Endometrium (tissue), 2 donors: ENCODE measurements around the gene C1orf198.

Experiments
- FAIRE-seq: peaks from 2 replicates; lab custom pipeline; 2012; peaks lifted over from hg19 to GRCh38; lab: Jason Lieb, UNC
- donor health status: control.
- donor health status: control.

C1orf198 gene

DNA sequence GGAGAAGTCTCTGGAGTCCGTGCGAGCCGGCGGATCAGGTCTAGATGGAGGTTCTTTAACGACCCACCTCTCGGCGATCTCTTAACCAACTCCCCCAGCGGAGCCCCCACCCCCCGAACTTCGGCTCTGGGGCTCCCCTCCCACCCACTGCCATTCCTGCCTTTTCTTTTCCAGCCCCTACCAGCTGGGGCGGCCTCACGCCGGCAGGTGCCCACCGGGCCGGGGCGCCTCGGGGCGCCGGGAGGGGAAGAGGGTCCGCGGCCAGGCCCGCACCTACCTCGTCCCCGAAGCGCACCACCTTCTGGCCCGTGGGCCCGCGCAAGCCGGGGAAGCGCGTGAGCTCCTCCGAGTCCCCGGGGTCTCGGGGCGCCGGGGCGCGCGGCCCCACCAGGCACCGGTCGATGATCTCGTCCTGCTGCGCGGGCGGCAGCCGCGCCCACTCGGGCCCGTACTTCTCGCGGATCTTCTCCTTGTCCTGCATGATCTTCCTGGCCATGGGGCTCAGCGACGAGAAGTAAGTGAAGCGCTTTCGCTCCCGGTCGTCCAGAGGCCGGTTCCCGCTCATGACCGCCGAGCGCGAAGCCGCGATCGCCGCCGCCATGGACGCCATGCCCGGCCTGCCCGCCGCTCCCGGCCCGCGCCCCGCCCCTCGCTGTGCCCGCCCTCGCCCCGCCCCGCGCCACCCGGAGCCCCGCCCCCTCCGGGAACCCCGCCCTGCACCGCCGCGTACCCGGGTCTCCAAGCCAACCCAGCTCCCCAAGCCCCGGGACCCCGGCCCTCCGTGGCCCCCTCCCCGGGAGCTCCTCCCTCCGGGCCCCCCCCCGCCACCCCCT lies at the start of gene C1orf198:
Gene C1orf198 (minus strand): TSS at position 619 of the 833 bp plus-strand sequence. CDS start 9 bp downstream, at position 610.
- FAIRE-seq, result no peak

- no peak for FAIRE-seq
These were observed 49.2 kb upstream of the C1orf198 start for GRCh38 chr1:230917284-230918135.

DNA sequence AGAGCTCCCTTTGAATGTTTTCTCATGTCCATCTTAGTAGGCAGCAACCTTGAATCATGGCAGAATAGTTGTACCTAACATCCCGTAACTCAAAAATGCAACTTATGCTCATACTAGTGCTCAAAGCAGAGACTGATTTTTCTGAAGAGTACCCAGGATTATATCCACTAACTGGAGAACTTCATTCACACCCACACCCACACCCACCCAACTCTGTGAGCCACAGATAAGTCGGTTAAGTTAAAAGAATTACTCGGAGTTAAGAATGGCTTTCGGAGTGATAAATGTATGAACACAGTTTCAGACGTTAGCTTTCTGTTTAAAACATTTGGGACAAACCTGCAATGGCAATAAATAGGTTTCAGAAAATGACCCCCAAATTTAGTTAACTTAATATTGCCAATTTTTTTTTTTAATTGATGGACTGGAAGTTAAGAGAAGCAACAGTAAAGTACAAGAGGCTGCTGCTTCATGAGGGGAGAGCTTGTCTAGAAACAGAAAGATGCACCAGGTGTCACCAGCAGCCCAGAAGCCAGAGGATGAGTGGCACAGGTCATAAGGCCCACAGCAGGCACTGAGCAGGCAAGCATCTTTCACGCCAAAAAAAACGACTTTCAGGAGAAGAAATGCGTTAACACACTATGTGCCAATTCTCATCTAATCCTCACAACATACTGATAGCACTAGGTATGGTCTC lies 48.4 kb upstream of the C1orf198 start:
- FAIRE-seq, result no peak

DNA sequence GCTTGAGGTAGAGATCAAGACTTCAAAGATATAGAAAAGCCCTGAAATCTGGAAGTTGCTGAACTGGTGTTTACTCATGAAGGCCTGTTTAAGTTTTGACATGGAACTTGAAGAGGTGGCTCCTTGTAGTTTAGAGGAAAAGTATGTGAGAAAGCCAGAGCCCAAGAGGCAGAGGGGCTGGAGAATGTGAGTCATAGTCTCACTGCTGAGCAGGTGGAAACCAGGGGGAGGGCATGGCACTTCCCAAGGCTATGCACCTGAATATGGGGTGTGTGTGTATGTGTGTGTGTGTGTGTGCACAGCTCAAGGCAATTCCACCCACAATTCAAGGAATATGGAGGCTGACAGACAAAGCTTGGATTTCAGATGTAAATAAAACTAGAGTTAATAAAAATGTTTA lies 46.8 kb upstream of the C1orf198 start:
- FAIRE-seq, result no peak

DNA sequence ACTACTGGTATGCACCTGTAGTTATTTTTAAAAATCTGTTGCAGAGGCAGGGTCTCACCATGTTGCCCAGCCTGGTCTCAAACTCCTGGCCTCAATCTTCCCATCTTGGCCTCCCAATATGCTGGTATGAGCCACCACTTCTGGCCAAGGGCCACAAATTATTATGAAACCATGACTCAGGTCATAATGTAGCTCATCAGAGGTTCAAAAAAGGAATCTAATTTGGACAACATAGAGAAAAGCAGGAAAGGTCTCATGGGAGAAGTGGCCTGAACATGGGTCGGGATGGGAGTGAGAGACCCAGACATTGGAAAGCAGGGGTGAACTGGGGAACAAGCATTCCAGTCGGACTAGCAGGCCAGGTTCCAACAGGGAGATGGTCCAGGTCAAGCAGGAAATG lies 45.2 kb upstream of the C1orf198 start:
- no peak for FAIRE-seq

DNA sequence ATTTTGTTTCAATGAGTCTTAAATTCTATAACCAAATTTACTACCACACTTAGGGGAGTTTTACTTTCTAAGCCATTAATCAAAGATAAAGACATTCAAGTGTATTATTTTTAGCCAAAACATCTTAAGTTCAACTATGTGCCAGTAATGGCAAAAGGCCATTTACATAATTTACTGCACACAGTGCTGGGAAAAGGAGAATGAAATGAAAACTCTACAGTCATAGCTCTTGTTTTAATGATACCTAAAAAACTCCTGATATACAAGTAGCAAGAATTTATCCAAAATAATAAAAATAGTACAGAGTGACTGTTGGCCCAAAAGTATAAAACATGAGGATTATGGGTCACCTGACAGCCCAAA lies 42.4 kb upstream of the C1orf198 start:
- no peak for FAIRE-seq

- FAIRE-seq, result no peak
These were observed 41.8 kb upstream of the C1orf198 start for GRCh38 chr1:230909974-230910754.

GRCh38 chr1:230907472-230908205 lies 39.3 kb upstream of the C1orf198 start:
- FAIRE-seq, result no peak

GRCh38 chr1:230906226-230906625 lies 37.9 kb upstream of the C1orf198 start:
- no peak for FAIRE-seq

DNA sequence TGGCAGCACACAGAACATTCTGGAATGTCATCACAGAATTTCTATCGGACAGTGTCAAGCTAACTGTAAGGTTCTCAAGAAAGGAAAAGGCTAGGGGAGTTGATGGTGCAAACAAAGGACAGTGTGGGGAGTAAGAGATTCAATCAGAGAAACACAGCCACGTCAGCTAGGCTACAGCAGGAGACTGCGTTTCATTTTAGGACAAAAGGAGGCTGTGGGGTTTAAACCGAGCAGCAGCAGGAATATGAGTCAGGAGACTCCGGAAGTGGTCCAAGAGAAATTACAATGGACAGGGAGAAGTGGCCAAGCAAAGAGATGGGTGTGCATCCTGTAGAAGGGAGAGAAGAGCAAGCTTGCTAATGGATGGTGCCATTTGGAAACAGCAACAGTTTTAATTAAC lies 37.4 kb upstream of the C1orf198 start:
- FAIRE-seq, result no peak

GRCh38 chr1:230902349-230902923 lies 34.1 kb upstream of the C1orf198 start:
- FAIRE-seq, result no peak

GRCh38 chr1:230901671-230902070 lies 33.4 kb upstream of the C1orf198 start:
- FAIRE-seq, result no peak

GRCh38 chr1:230900984-230901383 lies 32.7 kb upstream of the C1orf198 start:
- no peak for FAIRE-seq

DNA sequence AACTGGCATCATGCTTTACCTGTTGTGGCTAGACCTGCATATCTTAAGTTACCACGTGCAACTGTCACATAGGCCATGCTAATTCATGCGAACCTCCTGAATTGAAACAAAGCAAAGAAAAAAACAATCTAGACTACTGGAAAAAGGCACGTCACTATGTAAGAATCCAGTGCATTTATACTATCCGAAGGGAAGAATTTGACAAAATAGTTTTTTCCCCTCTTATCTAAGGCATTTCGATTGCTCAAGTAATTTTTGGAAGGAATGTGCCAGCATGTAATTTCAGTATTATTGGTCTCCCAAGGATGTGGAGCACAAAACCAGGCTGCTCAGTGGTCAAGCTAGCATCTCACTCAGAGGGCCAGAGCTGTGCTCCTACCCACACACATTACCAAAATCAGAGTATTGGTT lies 31.5 kb upstream of the C1orf198 start:
- FAIRE-seq, result no peak

DNA sequence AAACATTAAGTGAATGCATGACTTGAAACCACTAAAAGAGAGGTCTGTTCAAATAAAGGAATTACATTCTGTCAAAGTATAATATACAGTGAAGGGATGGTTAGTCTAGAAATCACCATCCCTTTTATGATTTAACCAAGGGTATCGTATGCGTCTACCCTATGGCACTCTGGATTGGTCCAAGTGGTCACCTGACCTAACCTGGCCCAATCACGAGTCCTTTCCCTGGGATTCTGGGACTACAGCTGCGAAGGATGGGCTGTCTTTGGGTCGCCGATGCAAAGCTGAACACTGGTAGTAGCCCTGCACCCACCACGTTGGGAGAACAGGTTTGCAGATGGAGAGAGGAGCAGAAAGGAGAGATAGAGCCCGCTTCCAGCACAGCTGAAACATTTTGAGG lies 30.4 kb upstream of the C1orf198 start:
- no peak for FAIRE-seq

GRCh38 chr1:230898144-230898543 lies 29.8 kb upstream of the C1orf198 start:
- no peak for FAIRE-seq

DNA sequence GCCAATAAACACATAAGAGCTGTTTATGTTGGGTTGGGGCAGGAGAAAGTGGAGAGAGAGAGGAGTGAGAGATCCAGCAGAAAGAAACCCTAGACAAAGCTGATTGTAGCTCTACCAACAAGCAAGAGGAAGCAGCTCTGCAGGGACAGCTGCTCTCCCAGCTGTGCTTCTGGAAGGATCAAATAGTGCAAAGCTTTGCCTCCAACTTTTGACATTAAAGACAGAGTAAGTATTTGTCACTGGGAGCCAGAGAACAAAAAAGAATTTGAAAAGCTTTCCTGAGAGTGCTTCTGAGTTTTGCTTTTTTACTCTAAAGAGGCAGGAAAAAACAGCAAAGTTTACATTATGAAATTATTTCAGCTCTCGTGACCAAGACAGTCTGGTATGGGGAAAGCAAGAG lies 28.5 kb upstream of the C1orf198 start:
- FAIRE-seq, result no peak

- FAIRE-seq, result no peak
These were observed 27.1 kb upstream of the C1orf198 start for GRCh38 chr1:230895452-230895851.

GRCh38 chr1:230894664-230895063 lies 26.3 kb upstream of the C1orf198 start:
- FAIRE-seq, result no peak

GRCh38 chr1:230894032-230894431 lies 25.7 kb upstream of the C1orf198 start:
- FAIRE-seq, result no peak

- FAIRE-seq, result no peak
These were observed 23.7 kb upstream of the C1orf198 start for GRCh38 chr1:230892018-230892491.
